HG02852 (cell line): ENCODE measurements around the gene CLDN16.

Experiments
- ATAC-seq: cut with Tn5 transposase; IDR thresholded peaks from one replicate; pipeline ENCODE4 v1.9.1; 2021; ENCODE audit warnings: mild to moderate bottlenecking, moderate library complexity; ENCODE audit not compliant: unreplicated experiment

Gene CLDN16

GRCh38 chr3:190378240-190378891 is 9.6 kb upstream of the CLDN16 start:
- no peak for ATAC-seq

- no peak for ATAC-seq
These were observed 7.8 kb upstream of the CLDN16 start for GRCh38 chr3:190380184-190380583.

- no peak for ATAC-seq
These were observed 6.5 kb upstream of the CLDN16 start for GRCh38 chr3:190381441-190381840.

GRCh38 chr3:190382082-190382481 is 5.9 kb upstream of the CLDN16 start:
- ATAC-seq = no peak

- ATAC-seq = no peak
These were observed 3.6 kb upstream of the CLDN16 start for GRCh38 chr3:190384309-190384756.

GRCh38 chr3:190385731-190386688 is 2.0 kb upstream of the CLDN16 start:
- no peak for ATAC-seq

GRCh38 chr3:190388703-190389102 is 740 bp downstream of the CLDN16 start:
- no peak for ATAC-seq

- no peak for ATAC-seq
These were observed 8.0 kb downstream of the CLDN16 start for GRCh38 chr3:190396001-190396400.

GRCh38 chr3:190397889-190398288 is 9.9 kb downstream of the CLDN16 start:
- ATAC-seq = no peak

- ATAC-seq = no peak
These were observed 11.7 kb downstream of the CLDN16 start for GRCh38 chr3:190399677-190400076.

- no peak for ATAC-seq
These were observed 14.0 kb downstream of the CLDN16 start for GRCh38 chr3:190401963-190402362.

GRCh38 chr3:190404715-190405114 is 16.8 kb downstream of the CLDN16 start:
- ATAC-seq = no peak

- no peak for ATAC-seq
These were observed 26.3 kb downstream of the CLDN16 start for GRCh38 chr3:190414297-190414696.

- ATAC-seq = no peak
These were observed 36.1 kb downstream of the CLDN16 start for GRCh38 chr3:190424108-190424477.

GRCh38 chr3:190424478-190425439 is 36.8 kb downstream of the CLDN16 start:
- peak; percentile 69 for ATAC-seq

GRCh38 chr3:190425833-190426232 is 37.9 kb downstream of the CLDN16 start:
- no peak for ATAC-seq

GRCh38 chr3:190426806-190427507 is 39.0 kb downstream of the CLDN16 start:
- ATAC-seq = no peak

GRCh38 chr3:190429681-190430080 is 41.7 kb downstream of the CLDN16 start:
- no peak for ATAC-seq

- no peak for ATAC-seq
These were observed 42.9 kb downstream of the CLDN16 start for GRCh38 chr3:190430906-190431305.

- no peak for ATAC-seq
These were observed 44.3 kb downstream of the CLDN16 start for GRCh38 chr3:190432216-190432615.
